Choroid plexus epithelial cell (primary cell): ENCODE results near the gene EXOC4.
A peak's percentile ranks its signal among the peaks of the same experiment; 100 is the strongest.

Experiments used
- DNase-seq: peaks from one replicate; pipeline ENCODE4 v3.0.0-alpha.2; 2010; ENCODE audit warnings: low read depth
- H3K4me3 ChIP-seq: 2 replicates; pipeline ENCODE4 v1.5.1; 2011; ENCODE audit warnings: low read depth, mild to moderate bottlenecking, control low read depth, low read length, moderate library complexity
- TF ChIP-seq, protein P1 (sequence below): conservative IDR thresholded peaks from 2 replicates; pipeline ENCODE4 v1.5.1; 2011; ENCODE audit warnings: low read depth, mild to moderate bottlenecking, control low read depth, inconsistent platforms, low read length, moderate library complexity

The EXOC4 gene

DNA sequence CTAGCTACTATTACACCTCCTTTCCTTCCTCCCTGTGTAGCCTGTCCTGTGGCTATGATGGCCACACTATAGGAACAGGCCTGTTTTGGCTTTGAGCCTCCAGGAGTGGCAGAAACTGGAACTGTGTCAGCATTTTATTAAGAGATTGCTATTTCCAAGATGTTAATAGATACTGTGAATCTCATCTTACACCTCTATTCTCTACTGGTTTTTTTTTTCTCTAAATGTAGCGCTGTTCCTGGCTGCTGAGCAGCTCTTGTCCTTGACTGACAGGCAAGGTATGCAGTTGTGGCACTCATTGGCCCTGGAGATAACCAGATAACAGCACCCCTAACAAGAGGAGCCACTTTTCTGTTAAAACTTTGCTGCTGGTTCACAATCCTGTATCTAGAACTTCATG is 119.5 kb downstream of the EXOC4 start:
- no peak overlapping the region for H3K4me3 ChIP-seq
- TF ChIP-seq, protein P1, sequence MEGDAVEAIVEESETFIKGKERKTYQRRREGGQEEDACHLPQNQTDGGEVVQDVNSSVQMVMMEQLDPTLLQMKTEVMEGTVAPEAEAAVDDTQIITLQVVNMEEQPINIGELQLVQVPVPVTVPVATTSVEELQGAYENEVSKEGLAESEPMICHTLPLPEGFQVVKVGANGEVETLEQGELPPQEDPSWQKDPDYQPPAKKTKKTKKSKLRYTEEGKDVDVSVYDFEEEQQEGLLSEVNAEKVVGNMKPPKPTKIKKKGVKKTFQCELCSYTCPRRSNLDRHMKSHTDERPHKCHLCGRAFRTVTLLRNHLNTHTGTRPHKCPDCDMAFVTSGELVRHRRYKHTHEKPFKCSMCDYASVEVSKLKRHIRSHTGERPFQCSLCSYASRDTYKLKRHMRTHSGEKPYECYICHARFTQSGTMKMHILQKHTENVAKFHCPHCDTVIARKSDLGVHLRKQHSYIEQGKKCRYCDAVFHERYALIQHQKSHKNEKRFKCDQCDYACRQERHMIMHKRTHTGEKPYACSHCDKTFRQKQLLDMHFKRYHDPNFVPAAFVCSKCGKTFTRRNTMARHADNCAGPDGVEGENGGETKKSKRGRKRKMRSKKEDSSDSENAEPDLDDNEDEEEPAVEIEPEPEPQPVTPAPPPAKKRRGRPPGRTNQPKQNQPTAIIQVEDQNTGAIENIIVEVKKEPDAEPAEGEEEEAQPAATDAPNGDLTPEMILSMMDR = no peak
- DNase-seq = no peak

DNA sequence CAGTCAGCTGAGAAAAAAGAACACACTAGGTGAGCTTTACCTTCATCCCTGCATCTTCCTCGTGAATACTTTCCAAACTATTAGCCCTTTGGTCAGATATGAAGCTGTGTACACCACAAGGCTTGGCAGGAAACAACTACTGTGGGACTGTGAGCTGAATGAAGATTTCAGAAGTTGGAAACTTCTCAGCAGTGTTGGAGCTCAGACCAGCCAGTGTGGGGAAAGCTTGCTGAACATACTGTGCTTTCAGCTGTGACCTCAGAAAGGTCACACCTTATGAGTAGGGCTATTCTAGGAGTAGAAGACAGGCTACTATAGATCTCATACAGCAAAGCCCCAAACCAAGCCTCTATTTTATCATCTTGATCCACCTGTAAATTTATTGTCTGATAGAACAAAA is 123.6 kb downstream of the EXOC4 start:
- TF ChIP-seq, protein P1 = no peak
- no peak overlapping the region for H3K4me3 ChIP-seq
- peak; percentile 70 for DNase-seq

DNA sequence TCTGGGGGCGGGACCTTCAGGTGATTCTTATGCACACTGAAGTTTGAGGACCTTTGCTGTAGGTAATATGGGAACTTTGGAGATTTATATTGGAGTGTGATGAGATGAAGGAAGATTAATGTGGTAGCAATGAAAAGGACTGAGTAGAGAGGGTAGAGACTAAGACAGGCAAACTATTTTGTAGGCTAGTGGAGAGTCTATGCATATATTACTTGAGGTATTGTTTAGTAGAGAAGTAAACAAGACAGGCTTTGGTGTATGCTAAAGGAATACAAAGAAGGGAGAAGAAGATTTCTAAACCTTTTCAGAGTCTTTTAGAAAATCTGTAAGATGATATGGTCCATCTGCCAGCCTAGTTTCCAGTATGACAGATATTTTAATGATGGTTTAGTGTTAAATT is 129.1 kb downstream of the EXOC4 start:
- no peak overlapping the region for H3K4me3 ChIP-seq
- TF ChIP-seq, protein P1 = no peak
- DNase-seq = no peak

DNA sequence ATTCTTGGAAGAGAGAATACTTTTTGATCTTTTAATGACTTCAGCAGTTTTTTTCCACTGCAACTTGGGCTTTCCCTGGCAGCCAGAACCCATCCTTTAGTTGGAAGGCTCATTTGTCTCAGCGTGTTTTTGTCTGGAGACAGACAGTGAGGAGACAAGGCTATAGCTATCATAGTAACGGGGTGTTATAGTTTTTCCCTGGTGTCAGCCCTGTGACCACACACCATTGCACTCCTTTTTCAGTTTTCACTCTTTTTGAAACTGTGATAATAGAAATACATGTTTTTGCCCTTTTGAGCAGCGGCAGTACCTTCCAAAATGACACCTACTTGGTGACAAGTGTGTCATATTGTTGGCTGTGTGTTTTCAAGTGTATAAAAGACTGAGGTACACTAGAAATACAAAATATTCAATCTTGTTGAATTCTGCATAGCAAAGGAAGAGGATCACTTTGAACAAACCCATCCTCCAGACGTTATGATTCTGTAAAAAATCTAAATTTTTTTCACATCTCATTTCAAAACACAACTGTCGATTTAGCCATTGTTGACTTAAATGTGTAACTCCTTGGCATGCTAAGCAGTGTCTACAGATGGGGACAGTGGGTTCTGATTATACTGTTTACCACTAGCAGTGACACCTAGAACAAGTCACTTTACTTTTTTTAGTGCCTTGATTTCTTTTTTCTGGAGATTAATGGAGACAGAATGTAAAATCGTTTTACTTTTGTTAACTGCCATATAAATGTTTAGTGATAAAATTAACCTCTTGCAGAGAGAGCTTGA is 130.1 kb downstream of the EXOC4 start:
- DNase-seq = no peak
- no peak overlapping the region for H3K4me3 ChIP-seq
- TF ChIP-seq, protein P1 = no peak

DNA sequence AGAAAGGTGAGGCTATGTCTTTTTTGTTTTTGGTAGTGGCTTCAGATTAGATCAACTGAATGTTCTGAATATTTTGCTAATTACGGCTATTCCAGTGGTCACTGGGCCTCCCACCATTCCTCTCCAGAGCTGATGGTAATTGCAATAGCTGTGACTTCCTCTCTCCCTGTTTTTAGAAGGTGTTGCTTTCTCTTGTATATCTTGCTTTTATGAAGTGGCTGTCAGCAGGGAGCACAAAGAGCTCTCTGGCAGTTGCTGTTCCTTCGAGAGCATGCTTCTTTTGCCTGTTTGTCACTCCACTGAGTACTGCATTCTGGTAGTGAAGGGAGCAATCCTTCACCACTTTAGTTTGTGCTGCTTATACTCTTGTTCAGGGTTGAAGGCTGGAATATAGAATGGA is 133.3 kb downstream of the EXOC4 start:
- TF ChIP-seq, protein P1 = no peak
- no peak for DNase-seq
- no peak overlapping the region for H3K4me3 ChIP-seq

DNA sequence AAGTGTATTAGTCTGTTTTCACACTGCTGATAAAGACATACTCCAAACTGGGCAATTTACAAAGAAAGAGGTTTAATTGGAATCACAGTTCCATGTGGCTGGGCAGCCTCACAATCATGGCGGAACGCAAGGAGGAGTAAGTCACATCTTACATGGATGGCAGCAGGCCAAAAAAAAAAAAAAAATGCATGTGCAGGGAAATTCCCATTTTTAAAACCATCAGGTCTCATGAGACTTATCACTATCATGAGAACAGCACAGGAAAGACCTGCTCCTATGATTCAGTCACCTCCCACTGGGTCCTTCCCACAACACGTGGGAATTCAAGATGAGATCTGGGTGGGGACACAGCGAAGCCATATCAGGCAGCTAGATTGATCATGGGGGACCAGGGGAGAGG is 136.8 kb downstream of the EXOC4 start:
- no peak overlapping the region for H3K4me3 ChIP-seq
- TF ChIP-seq, protein P1 = no peak
- peak; percentile 22 for DNase-seq

DNA sequence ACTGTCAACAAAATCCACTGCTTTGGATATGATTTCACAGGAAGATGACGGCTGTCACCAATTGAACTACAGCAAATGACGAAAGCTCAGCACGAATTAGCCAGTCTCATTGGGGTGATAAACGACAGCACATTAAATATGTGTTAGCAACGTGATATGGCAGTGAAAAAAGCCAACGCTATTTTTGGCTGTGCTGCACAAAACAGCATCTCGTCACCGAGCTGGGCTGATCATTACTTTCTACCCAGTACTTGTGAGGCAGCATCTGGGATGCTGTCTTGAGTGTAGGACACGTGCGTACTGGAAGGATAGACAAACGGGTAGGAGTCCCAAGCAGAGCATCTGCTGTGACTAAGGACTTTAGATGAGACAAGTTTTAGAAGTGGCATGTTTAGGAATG is 138.3 kb downstream of the EXOC4 start:
- TF ChIP-seq, protein P1 = no peak
- DNase-seq = no peak
- no peak overlapping the region for H3K4me3 ChIP-seq
